HepG2 (cell line): ENCODE measurements around the gene CDC26. TPM values are rescaled to one million over a fixed set of nuclear protein-coding genes. Genes with fewer than 3 reads are reported as not detected.

Source experiments
- AKNA ChIP-seq: sonication (generic); formaldehyde crosslinking; IDR thresholded peaks from 2 replicates; pipeline ENCODE4 v1.4.0; 2020; ENCODE audit warnings: missing genetic modification reagents, borderline replicate concordance
- BCL3 ChIP-seq: sonication (generic); formaldehyde crosslinking; IDR thresholded peaks from 2 replicates; pipeline ENCODE4 v1.5.1; 2020; ENCODE audit warnings: mild to moderate bottlenecking, missing genetic modification reagents, moderate library complexity
- CC2D1A ChIP-seq: sonication (generic); formaldehyde crosslinking; IDR thresholded peaks from 2 replicates; pipeline ENCODE4 v1.8.1; 2023; ENCODE audit warnings: mild to moderate bottlenecking, missing genetic modification reagents
- DDIT3 ChIP-seq: sonication (generic); formaldehyde crosslinking; IDR thresholded peaks from 2 replicates; pipeline ENCODE4 v1.4.0; 2020; ENCODE audit warnings: mild to moderate bottlenecking, missing genetic modification reagents
- DZIP1 ChIP-seq: sonication (generic); formaldehyde crosslinking; IDR thresholded peaks from 2 replicates; pipeline ENCODE4 v1.5.0; 2020; ENCODE audit warnings: mild to moderate bottlenecking, missing genetic modification reagents
- FOXJ3 ChIP-seq: sonication (generic); formaldehyde crosslinking; IDR thresholded peaks from 2 replicates; pipeline ENCODE4 v1.4.0; 2020; ENCODE audit warnings: missing genetic modification reagents, mild to moderate bottlenecking, borderline replicate concordance
- FOXP1 ChIP-seq, 2 experiments: fragments of 450-650 bp in 1 of 2; IDR thresholded peaks; 2 replicates each; pipeline ENCODE4 v1.6.1; 2017 to 2018; ENCODE audit warnings: antibody characterized with exemption in 1 of 2
- MIER3 ChIP-seq: IDR thresholded peaks from 2 replicates; pipeline ENCODE4 v1.6.1; 2016; ENCODE audit warnings: missing compliant biosample characterization, borderline replicate concordance
- MYNN ChIP-seq: sonication (generic); formaldehyde crosslinking; IDR thresholded peaks from 2 replicates; pipeline ENCODE4 v1.4.0; 2020; ENCODE audit warnings: mild to moderate bottlenecking, low read depth, missing genetic modification reagents
- NCOR1 ChIP-seq: fragments of 200-600 bp; sonication (generic); IDR thresholded peaks from 2 replicates; pipeline ENCODE4 v1.7.0; 2017; ENCODE audit warnings: antibody characterized with exemption, low read length, borderline replicate concordance
- NFE2 ChIP-seq: sonication (generic); formaldehyde crosslinking; IDR thresholded peaks from 2 replicates; pipeline ENCODE4 v1.4.0; 2020; ENCODE audit warnings: missing genetic modification reagents
- PTBP1 ChIP-seq: fragments of 200-400 bp; formaldehyde crosslinking; IDR thresholded peaks from 2 replicates; pipeline ENCODE4 v1.6.1; 2018; ENCODE audit warnings: low read length, low read depth; ENCODE audit not compliant: poor library complexity, severe bottlenecking
- RBFOX2 ChIP-seq: fragments of 200-400 bp; formaldehyde crosslinking; IDR thresholded peaks from 2 replicates; pipeline ENCODE4 v1.6.1; 2017; ENCODE audit warnings: low read depth, mild to moderate bottlenecking, low read length
- RFX3 ChIP-seq: IDR thresholded peaks from 2 replicates; pipeline ENCODE4 v1.6.1; 2016; ENCODE audit warnings: missing biosample characterization, missing genetic modification reagents
- SNAPC2 ChIP-seq: sonication (generic); formaldehyde crosslinking; IDR thresholded peaks from 2 replicates; pipeline ENCODE4 v1.8.1; 2022; ENCODE audit warnings: mild to moderate bottlenecking, missing genetic modification reagents
- SRSF1 ChIP-seq: fragments of 200-400 bp; formaldehyde crosslinking; optimal IDR thresholded peaks from 2 replicates; pipeline ENCODE3; 2017; ENCODE audit warnings: mild to moderate bottlenecking, low read depth, low read length, moderate library complexity
- TFAP4 ChIP-seq: sonication (generic); IDR thresholded peaks from 2 replicates; pipeline ENCODE4 v1.6.1; 2016; ENCODE audit warnings: low read depth, borderline replicate concordance
- ZFP41 ChIP-seq: sonication (generic); formaldehyde crosslinking; IDR thresholded peaks from 2 replicates; pipeline ENCODE4 v1.4.0; 2020; ENCODE audit warnings: mild to moderate bottlenecking, missing genetic modification reagents, borderline replicate concordance
- ZMYM2 ChIP-seq: sonication (generic); formaldehyde crosslinking; IDR thresholded peaks from 2 replicates; pipeline ENCODE4 v1.8.0; 2022; ENCODE audit warnings: mild to moderate bottlenecking, missing genetic modification reagents
- ZNF660 ChIP-seq: sonication (generic); formaldehyde crosslinking; IDR thresholded peaks from 2 replicates; pipeline ENCODE4 v1.5.1; 2020; ENCODE audit warnings: mild to moderate bottlenecking, low read depth, missing genetic modification reagents, borderline replicate concordance
- ZNF792 ChIP-seq: IDR thresholded peaks from 2 replicates; pipeline ENCODE4 v1.6.1; 2016
- ZNF878 ChIP-seq: sonication (generic); formaldehyde crosslinking; IDR thresholded peaks from 2 replicates; pipeline ENCODE4 v1.8.1; 2023; ENCODE audit warnings: mild to moderate bottlenecking, missing genetic modification reagents, moderate library complexity
- polyA plus RNA-seq, 8 experiments: library from polyadenylated mRNA; depleted of rRNA in 3 of 8; stranded (reverse) in 7 of 8; unstranded in 1 of 8; fragments of >200 nt; fragmentation: Illumina TruSeq in 4 of 8; extraction: Trizol in 4 of 8; gene quantifications; 2 replicates each; pipeline versions ENCODE4 v1.2.1 to v1.2.3, GENCODE V29; 2011 to 2016; ENCODE audit warnings: low read depth in 4 of 8, missing spikeins in 1 of 8, mixed read lengths in 1 of 8; ENCODE audit not compliant: insufficient read depth in 1 of 8
- total RNA-seq, 5 experiments: library from RNA; depleted of rRNA; stranded (reverse); fragments of >200 nt; fragmentation: Illumina TruSeq; extraction: Trizol; gene quantifications; 2 replicates each; pipeline ENCODE4 v1.2.3, GENCODE V29; 2016; ENCODE audit warnings: low read depth in 1 of 5

CDC26 gene
- total and polyA plus RNA-seq, 2 of the 13 experiments (the other 11 are each of a cell fraction or from before 2014, with no cell fraction given) = 26.6 to 57.9 TPM

GRCh38 chr9:113222482-113222841 is 52.9 kb downstream of the CDC26 start (continued):
- TF ChIP-seq DZIP1 (no peak), ZNF878 (no peak), TFAP4 (no peak), ZFP41 (CRISPR knock-in tag) (no peak), SRSF1 (no peak), MIER3 (CRISPR knock-in tag) (peak; percentile 25; the same call in 1 of the 2 replicates), MYNN (no peak), FOXJ3 (CRISPR knock-in tag) (no peak), CC2D1A (CRISPR knock-in tag) (no peak), BCL3 (no peak), DDIT3 (no peak), RFX3 (no peak), NCOR1 (no peak; the same call in 1 of the 2 replicates), AKNA (CRISPR knock-in tag) (no peak), SNAPC2 (CRISPR knock-in tag) (no peak), PTBP1 (no peak), ZMYM2 (CRISPR knock-in tag) (no peak), NFE2 (no peak), FOXP1 (IDR thresholded peaks at IDR 0.05) (no peak), FOXP1 (CRISPR knock-in tag; IDR thresholded peaks at IDR 0.05) (no peak), ZNF660 (CRISPR knock-in tag) (no peak), ZNF792 (CRISPR knock-in tag) (no peak), RBFOX2 (no peak)
